ENCODE results near the gene DAGLB.
"Not testable (repeated sequence)": the region's sequence is repeated elsewhere in the genome, so short reads cannot be mapped to it uniquely, and the experiment has no call there.

The DAGLB gene

GRCh38 chr7:6425948-6426347 lies 21.8 kb downstream of the DAGLB start:
- FAIRE-seq = no peak

- FAIRE-seq = no peak
Measured at GRCh38 chr7:6423942-6424701, 23.6 kb downstream of the DAGLB start.

- FAIRE-seq = no peak
Measured at GRCh38 chr7:6422926-6423632, 24.7 kb downstream of the DAGLB start.

GRCh38 chr7:6422095-6422494 lies 25.7 kb downstream of the DAGLB start:
- no peak for FAIRE-seq

GRCh38 chr7:6420680-6421079 lies 27.1 kb downstream of the DAGLB start:
- no peak for FAIRE-seq

- FAIRE-seq = no peak
Measured at GRCh38 chr7:6419310-6419773, 28.4 kb downstream of the DAGLB start.

GRCh38 chr7:6417408-6417807 lies 30.3 kb downstream of the DAGLB start:
- no peak for FAIRE-seq

GRCh38 chr7:6416516-6417145 lies 31.1 kb downstream of the DAGLB start:
- FAIRE-seq = no peak

- FAIRE-seq = no peak
Measured at GRCh38 chr7:6413637-6414036, 34.1 kb downstream of the DAGLB start.

GRCh38 chr7:6409944-6410693 lies 37.6 kb downstream of the DAGLB start:
- no peak for FAIRE-seq

- FAIRE-seq = no peak
Measured at GRCh38 chr7:6409091-6409490, 38.7 kb downstream of the DAGLB start.

- no peak for FAIRE-seq
Measured at GRCh38 chr7:6407434-6407833, 40.3 kb downstream of the DAGLB start.

GRCh38 chr7:6406121-6406520 lies 41.6 kb downstream of the DAGLB start:
- FAIRE-seq = no peak

GRCh38 chr7:6403907-6404306 lies 43.8 kb downstream of the DAGLB start:
- no peak for FAIRE-seq

- FAIRE-seq = no peak
Measured at GRCh38 chr7:6402741-6403140, 45.0 kb downstream of the DAGLB start.

- FAIRE-seq = no peak
Measured at GRCh38 chr7:6402041-6402440, 45.7 kb downstream of the DAGLB start.

- no peak for FAIRE-seq
Measured at GRCh38 chr7:6401536-6401935, 46.2 kb downstream of the DAGLB start.

GRCh38 chr7:6400243-6401105 lies 47.3 kb downstream of the DAGLB start:
- FAIRE-seq = not testable (repeated sequence)

- no peak for FAIRE-seq
Measured at GRCh38 chr7:6399351-6399750, 48.4 kb downstream of the DAGLB start.

GRCh38 chr7:6398943-6399342 lies 48.8 kb downstream of the DAGLB start:
- FAIRE-seq = no peak

GRCh38 chr7:6397759-6398495 lies 49.8 kb downstream of the DAGLB start:
- FAIRE-seq = not testable (repeated sequence)
